ENCODE results near the gene VILL. TPM values are rescaled to one million over a fixed set of nuclear protein-coding genes. Genes with fewer than 3 reads are reported as not detected.

VILL gene
- polyA plus RNA-seq, 1 of the 3 experiments (the other 2 are of a cell fraction) = 8.8 TPM

GRCh38 chr3:38005076-38006020, 14.8 kb downstream of the VILL start:
- Histone ChIP-seq H4K20me1 (ENCODE audit: insufficient read depth) (no peaks in the 10 kb centered on the region), H3F3A (replicated peaks; ENCODE audit: insufficient read depth) (no peaks in the 10 kb centered on the region), H3K9me3 (no peaks in the 10 kb centered on the region), H3K36me3 (replicated peaks in 1 of 2; ENCODE audit: control insufficient read depth in 1 of 2, insufficient read depth in 2 of 2, low read length in 1 of 2) (peaks cover 0 to 29% of the 10 kb centered on the region in 2 experiments), H3K4me3 (ENCODE audit: low read depth in 2 of 2, low read length in 1 of 2) (no peak overlapping the region), H3K27ac (ENCODE audit: low read depth in 2 of 2, low read length in 1 of 2) (no peak overlapping the region), H3K79me2 (ENCODE audit: insufficient read depth) (no peaks in the 10 kb centered on the region), H3K9me2 (no peaks in the 10 kb centered on the region), H3K27me3 (ENCODE audit: insufficient read depth) (no peaks in the 10 kb centered on the region), H3K4me2 (no peak overlapping the region), H2AFZ (ENCODE audit: low read depth) (no peak overlapping the region), H3K4me1 (ENCODE audit: control insufficient read depth in 1 of 2, insufficient read depth in 2 of 2, low read depth in 1 of 2, low read length in 1 of 2) (no peaks in the 10 kb centered on the region; a peak in 1 of 4 replicates), H3K9ac (no peak overlapping the region)
- TF ChIP-seq SIN3A (IDR thresholded peaks at IDR 0.05; ENCODE audit: borderline replicate concordance, low read depth, low read length) (no peak), RCOR1 (IDR thresholded peaks at IDR 0.05; ENCODE audit: low read length) (no peak), MXI1 (IDR thresholded peaks at IDR 0.05; ENCODE audit: low read depth, low read length) (no peak), USF1 (IDR thresholded peaks at IDR 0.05; ENCODE audit: borderline replicate concordance, low read depth) (no peak), RAD21 (IDR thresholded peaks at IDR 0.05; ENCODE audit: low read length) (no peak), FOXJ3 (CRISPR knock-in tag; IDR thresholded peaks at IDR 0.05) (no peak), POLR2AphosphoS5 (IDR thresholded peaks at IDR 0.05; ENCODE audit: low read depth, low read length) (no peak), GATA2 (CRISPR knock-in tag; IDR thresholded peaks at IDR 0.05) (no peak)
- 81% methylated on average over 9 of the region's 15 CpGs for WGBS (ENCODE audit: low lambda C conversion rate)
- ChIA-PET CTCF (interaction anchor here (1.0 to 5.4 kb wide), 6 partner anchors 8 to 151 kb away, joined by 3 to 77 read pairs (median 4); no protein-coding TSS in a partner anchor), POLR2A (interaction anchor here (1.3 kb wide), 1 partner anchor 24 kb away, joined by 4 read pairs; the partner anchor contains the start of gene PLCD1)
- no peak for DNase-seq

DNA sequence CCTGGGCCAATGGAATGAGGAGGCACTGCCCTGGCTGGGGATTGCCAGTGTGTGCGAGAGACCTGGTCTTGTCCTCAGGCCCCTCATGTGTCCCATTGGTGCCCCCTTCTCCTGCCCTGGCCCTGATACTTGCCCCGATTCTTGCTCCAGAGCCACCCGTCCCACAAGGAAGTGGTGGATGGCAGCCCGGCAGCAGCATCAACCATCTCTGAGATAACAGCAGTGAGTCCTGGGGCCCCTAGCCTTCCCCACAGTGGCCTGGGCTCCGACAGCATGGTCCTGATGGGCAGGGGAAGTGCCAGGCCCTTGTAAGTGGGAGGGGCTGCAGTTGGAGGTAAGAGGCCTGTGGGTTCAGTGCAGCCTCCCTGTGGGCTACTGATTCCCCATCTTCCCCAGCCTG, 15.4 kb downstream of the VILL start:
- H4K20me1 ChIP-seq (ENCODE audit: insufficient read depth) = no peaks in the 10 kb centered on the region
- H2AFZ ChIP-seq (ENCODE audit: low read depth) = no peak overlapping the region
- peaks cover 0 to 32% of the 10 kb centered on the region in 2 experiments for H3K36me3 ChIP-seq (replicated peaks in 1 of 2; ENCODE audit: control insufficient read depth in 1 of 2, insufficient read depth in 2 of 2, low read length in 1 of 2)
- no peaks in the 10 kb centered on the region for H3K9me2 ChIP-seq
- H3K27ac ChIP-seq (ENCODE audit: low read depth in 2 of 2, low read length in 1 of 2) = no peak overlapping the region
- POLR2A ChIA-PET = no interaction called here
- TF ChIP-seq TEAD4 (IDR thresholded peaks at IDR 0.05; ENCODE audit: borderline replicate concordance, insufficient read depth) = no peak
- TF ChIP-seq TAF1 (IDR thresholded peaks at IDR 0.05; ENCODE audit: borderline replicate concordance, low read depth, low read length) = no peak
- TF ChIP-seq SIN3A (IDR thresholded peaks at IDR 0.05; ENCODE audit: borderline replicate concordance, low read depth, low read length) = no peak
- TF ChIP-seq GABPA (IDR thresholded peaks at IDR 0.05; ENCODE audit: low read depth) = no peak
- TF ChIP-seq, protein P1, sequence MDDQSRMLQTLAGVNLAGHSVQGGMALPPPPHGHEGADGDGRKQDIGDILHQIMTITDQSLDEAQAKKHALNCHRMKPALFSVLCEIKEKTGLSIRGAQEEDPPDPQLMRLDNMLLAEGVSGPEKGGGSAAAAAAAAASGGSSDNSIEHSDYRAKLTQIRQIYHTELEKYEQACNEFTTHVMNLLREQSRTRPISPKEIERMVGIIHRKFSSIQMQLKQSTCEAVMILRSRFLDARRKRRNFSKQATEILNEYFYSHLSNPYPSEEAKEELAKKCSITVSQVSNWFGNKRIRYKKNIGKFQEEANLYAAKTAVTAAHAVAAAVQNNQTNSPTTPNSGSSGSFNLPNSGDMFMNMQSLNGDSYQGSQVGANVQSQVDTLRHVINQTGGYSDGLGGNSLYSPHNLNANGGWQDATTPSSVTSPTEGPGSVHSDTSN (IDR thresholded peaks at IDR 0.05) = no peak
- no peak for TF ChIP-seq EP300 (IDR thresholded peaks at IDR 0.05; ENCODE audit: borderline replicate concordance in 1 of 2, low read depth in 1 of 2, low read length in 1 of 2)
- no peak for TF ChIP-seq CHD2 (IDR thresholded peaks at IDR 0.05; ENCODE audit: low read length, partially characterized antibody)
- no peak for TF ChIP-seq GATA2 (CRISPR knock-in tag; IDR thresholded peaks at IDR 0.05)
- TF ChIP-seq RXRA (IDR thresholded peaks at IDR 0.05; ENCODE audit: borderline replicate concordance, low read depth) = no peak
- no peak for TF ChIP-seq JUND (IDR thresholded peaks at IDR 0.05)
- TF ChIP-seq NRF1 (IDR thresholded peaks at IDR 0.05; ENCODE audit: low read depth, low read length) = no peak
- no peak for TF ChIP-seq ELF1 (IDR thresholded peaks at IDR 0.05)
- no peak for TF ChIP-seq EZH2phosphoT487 (IDR thresholded peaks at IDR 0.05; ENCODE audit: borderline replicate concordance, low read depth)
- TF ChIP-seq MEF2A (IDR thresholded peaks at IDR 0.05; ENCODE audit: borderline replicate concordance, low read depth) = no peak
- no peaks in the 10 kb centered on the region for H3F3A ChIP-seq (replicated peaks; ENCODE audit: insufficient read depth)
- CTCF ChIA-PET = interaction anchor here (1.0 to 1.2 kb wide), 4 partner anchors 9 to 31 kb away, joined by 3 to 5 read pairs (median 4); no protein-coding TSS in a partner anchor
- 81% methylated on average over 5 of the region's 5 CpGs for WGBS (ENCODE audit: low lambda C conversion rate)
- H3K9ac ChIP-seq = no peak overlapping the region
- no peak for DNase-seq
- no peaks in the 10 kb centered on the region for H3K27me3 ChIP-seq (ENCODE audit: insufficient read depth)
- H3K4me3 ChIP-seq (ENCODE audit: low read depth in 2 of 2, low read length in 1 of 2) = no peak overlapping the region
- H3K4me1 ChIP-seq (ENCODE audit: control insufficient read depth in 1 of 2, insufficient read depth in 2 of 2, low read depth in 1 of 2, low read length in 1 of 2) = no peaks in the 10 kb centered on the region; a peak in 1 of 4 replicates
- no peaks in the 10 kb centered on the region for H3K79me2 ChIP-seq (ENCODE audit: insufficient read depth)
- no peaks in the 10 kb centered on the region for H3K9me3 ChIP-seq
- H3K4me2 ChIP-seq = no peak overlapping the region

All from SK-N-SH (cell line).